Measurements from ENCODE around the gene SPNS2. TPM values are rescaled to one million over a fixed set of nuclear protein-coding genes. Genes with fewer than 3 reads are reported as not detected.

Gene SPNS2
- total RNA-seq, 1 experiment from 2014 or later = 0.33 TPM

DNA sequence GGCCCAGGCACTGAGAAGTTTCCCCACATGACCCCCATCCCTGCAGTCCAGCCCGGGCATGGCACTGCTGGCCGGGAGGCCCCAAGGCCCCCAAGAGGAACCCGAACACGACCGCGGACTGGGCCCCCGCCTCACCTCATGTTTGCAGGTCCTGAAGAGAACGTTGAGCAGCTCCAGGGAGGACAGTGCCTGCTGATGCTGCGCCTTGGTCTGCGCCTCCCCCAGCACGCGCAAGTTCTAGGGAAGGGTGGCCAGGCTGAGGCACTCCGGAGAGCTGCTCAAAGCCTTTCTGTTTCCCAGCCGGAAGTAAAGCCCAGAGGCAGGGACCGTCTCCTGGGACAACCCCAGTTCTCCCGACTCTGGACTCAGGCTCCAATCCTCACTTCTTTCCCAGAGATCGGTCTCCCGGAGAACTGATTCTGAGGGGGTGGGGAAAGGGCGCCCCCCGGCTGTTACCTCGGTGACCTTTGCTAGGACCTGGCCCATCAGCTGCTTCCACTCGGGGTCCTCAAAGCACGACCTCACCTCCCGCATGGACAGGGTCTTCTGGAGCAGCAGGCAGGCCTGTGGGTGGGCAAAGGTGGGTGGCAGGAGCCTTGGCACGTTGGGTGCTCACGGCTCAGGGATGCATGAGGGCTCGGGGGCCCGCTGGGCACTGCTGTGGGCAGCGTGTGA is 42.8 kb downstream of the SPNS2 start:
- Histone ChIP-seq H3K56ac (ENCODE audit: insufficient read length, low read depth, low read length) (no peak overlapping the region), H2BK120ac (ENCODE audit: low read depth, low read length, poor library complexity, severe bottlenecking) (no peak overlapping the region), H3K27me3 (ENCODE audit: insufficient read depth, low read length) (no peaks in the 10 kb centered on the region), H3T11ph (ENCODE audit: low read length) (no peak overlapping the region), H3K23ac (ENCODE audit: insufficient read length, low read depth, low read length) (no peak overlapping the region), H3K27ac (ENCODE audit: insufficient read length, low read depth, low read length) (no peak overlapping the region), H3K4ac (ENCODE audit: low read depth, low read length) (no peak overlapping the region), H2BK12ac (ENCODE audit: insufficient read length, low read depth, low read length) (no peak overlapping the region), H3K4me2 (ENCODE audit: insufficient read depth, insufficient read length, low read length) (no peak overlapping the region), H3K9ac (ENCODE audit: extremely low read depth, insufficient read length, low read length) (no peak overlapping the region), H4K20me1 (ENCODE audit: control insufficient read depth, insufficient read depth, insufficient read length) (peaks cover 5% of the 10 kb centered on the region), H2AFZ (ENCODE audit: low read length) (no peak overlapping the region), H2AK5ac (ENCODE audit: insufficient read length, low read length) (no peak overlapping the region), H2BK5ac (ENCODE audit: insufficient read length, low read length) (no peak overlapping the region), H3K23me2 (ENCODE audit: insufficient read length, low read depth, low read length, poor library complexity, severe bottlenecking) (no peaks in the 10 kb centered on the region), H3K9me3 (ENCODE audit: control insufficient read depth, low read depth, low read length) (no peaks in the 10 kb centered on the region), H2BK15ac (ENCODE audit: low read depth, low read length) (no peak overlapping the region), H3K18ac (ENCODE audit: insufficient read length, low read depth, low read length) (no peak overlapping the region), H3K14ac (ENCODE audit: insufficient read depth, low read length) (no peak overlapping the region), H4K8ac (replicated peaks; ENCODE audit: insufficient read length, low read depth, low read length) (no peak overlapping the region), H3K79me1 (ENCODE audit: insufficient read depth, low read depth, low read length, poor library complexity, severe bottlenecking) (no peaks in the 10 kb centered on the region), H3K4me1 (ENCODE audit: insufficient read depth, low read length) (no peaks in the 10 kb centered on the region; the same call in 1 of the 2 replicates), H4K91ac (ENCODE audit: insufficient read length, low read depth, low read length) (no peak overlapping the region), H3K79me2 (ENCODE audit: insufficient read depth, low read length) (no peaks in the 10 kb centered on the region), H4K5ac (ENCODE audit: insufficient read length, low read depth, low read length) (no peak overlapping the region), H2BK20ac (ENCODE audit: low read depth, low read length, poor library complexity, severe bottlenecking) (no peak overlapping the region)
- Mint-ChIP-seq H3K36me3 (ENCODE audit: insufficient read depth in 1 of 3, low read depth in 3 of 3) (peaks cover 22 to 79% (median 52%) of the 10 kb centered on the region in 3 experiments), H3K27ac (no peak overlapping the region), H3K4me3 (no peak overlapping the region), H3K27me3 (ENCODE audit: low read depth) (no peaks in the 10 kb centered on the region; the same call in 1 of the 2 replicates), H3K4me1 (peaks cover 7 to 8% of the 10 kb centered on the region in 2 experiments), H3K9me3 (no peaks in the 10 kb centered on the region)
- no CpG with 5 or more reads among the region's 29 CpGs for WGBS (ENCODE audit: extremely low coverage, insufficient read length, low lambda C conversion rate)
- peak; percentile 29; the same call in 1 of the 3 replicates for TF ChIP-seq CTCF (conservative IDR thresholded peaks at IDR 0.05)
- DNase-seq = no peak
